Naive B cell (primary cell): Measurements from ENCODE around the gene JMY. TPM values are rescaled to one million over a fixed set of nuclear protein-coding genes. Genes with fewer than 3 reads are reported as not detected.
A peak's percentile ranks its signal among the peaks of the same experiment; 100 is the strongest.

Experiments used
- ATAC-seq, 2 donors: fragments of 150-1000 bp; cut with Tn5 transposase; 2 replicates each; pipeline ENCODE4 v1.10.0; 2021; ENCODE audit warnings: low read depth in 2 of 2, mild to moderate bottlenecking in 2 of 2, moderate library complexity in 2 of 2
- DNase-seq: peaks from one replicate; pipeline ENCODE4 v3.0.0; 2022
- H3K27ac Mint-ChIP-seq, 6 donors: one replicate each; pipeline ENCODE4 v1.8.0; 2020 to 2022; ENCODE audit warnings: mild to moderate bottlenecking in 6 of 6, mixed read lengths in 6 of 6, moderate library complexity in 5 of 6, inconsistent platforms in 2 of 6
- H3K27me3 Mint-ChIP-seq, 3 donors: one replicate each; pipeline ENCODE4 v1.8.0; 2021 to 2022; ENCODE audit warnings: mixed read lengths in 3 of 3, mild to moderate bottlenecking in 1 of 3
- H3K36me3 Mint-ChIP-seq, 2 donors: one replicate each; pipeline ENCODE4 v1.8.0; 2020 to 2022; ENCODE audit warnings: mixed read lengths in 2 of 2, inconsistent platforms in 1 of 2, mild to moderate bottlenecking in 1 of 2
- H3K4me1 Mint-ChIP-seq, 3 donors: one replicate each; pipeline ENCODE4 v1.8.0; 2020 to 2022; ENCODE audit warnings: mixed read lengths in 3 of 3, inconsistent platforms in 1 of 3, mild to moderate bottlenecking in 1 of 3, moderate library complexity in 1 of 3
- H3K4me3 Mint-ChIP-seq, 8 donors: one replicate each; pipeline ENCODE4 v1.8.0; 2020 to 2022; ENCODE audit warnings: mild to moderate bottlenecking in 8 of 8, mixed read lengths in 8 of 8, moderate library complexity in 8 of 8, inconsistent platforms in 2 of 8
- H3K9me3 Mint-ChIP-seq, 7 donors: one replicate each; pipeline ENCODE4 v1.8.0; 2020 to 2022; ENCODE audit warnings: mixed read lengths in 7 of 7, mild to moderate bottlenecking in 5 of 7, inconsistent platforms in 2 of 7, moderate library complexity in 1 of 7
- polyA plus RNA-seq, 6 donors: library from polyadenylated mRNA; unstranded; fragments of 300-500 nt; fragmentation: Illumina TruSeq; gene quantifications; one replicate each; pipeline ENCODE4 v1.2.3, GENCODE V29; 2021; ENCODE audit warnings: low read depth in 6 of 6

The JMY gene
- polyA plus RNA-seq, 6 donors from 2014 or later = 3.1 to 5.2 (median 4.6) TPM

DNA sequence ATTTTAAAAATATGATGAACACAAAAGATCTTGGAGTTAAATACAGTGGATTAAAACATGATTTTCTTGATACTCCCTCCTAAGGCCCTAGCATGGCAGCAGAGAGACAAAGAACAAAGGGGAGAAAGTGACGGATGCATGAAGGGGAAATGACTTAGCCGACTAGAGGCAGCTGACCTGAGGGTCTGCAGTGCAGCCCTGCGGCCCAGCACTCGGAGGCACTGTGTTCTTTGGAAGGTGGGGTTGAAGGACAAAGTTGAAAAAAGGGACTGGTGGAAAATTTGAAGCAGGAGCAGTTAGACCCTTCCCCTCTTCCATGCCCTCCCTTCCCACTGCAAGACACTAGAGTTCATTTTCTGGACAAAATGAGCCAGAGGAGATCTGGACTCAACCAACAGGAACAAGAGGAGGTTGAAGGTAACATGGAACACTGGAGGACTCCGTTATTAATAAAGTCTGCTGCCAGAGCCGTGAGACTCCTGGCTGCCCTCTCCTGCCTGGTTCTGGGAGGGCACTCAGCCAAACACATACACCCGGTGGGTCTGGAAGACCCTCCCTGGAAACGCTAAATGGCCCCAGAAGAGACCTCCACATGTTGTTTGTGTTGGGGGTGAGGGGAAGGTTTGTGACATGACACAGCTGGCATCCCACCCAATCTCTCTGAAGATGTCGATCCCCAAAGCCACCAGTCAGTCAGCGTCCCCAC is 98.1 kb downstream of the JMY start:
- Mint-ChIP-seq H3K27ac (no peak overlapping the region), H3K4me3 (no peak overlapping the region), H3K27me3 (peaks cover 0 to 20% (median 14%) of the 10 kb centered on the region in 3 donors), H3K36me3 (no peaks in the 10 kb centered on the region), H3K9me3 (peaks cover 7 to 29% (median 13%) of the 10 kb centered on the region in 7 donors), H3K4me1 (no peaks in the 10 kb centered on the region)
- ATAC-seq (no peak), DNase-seq (no peak)

DNA sequence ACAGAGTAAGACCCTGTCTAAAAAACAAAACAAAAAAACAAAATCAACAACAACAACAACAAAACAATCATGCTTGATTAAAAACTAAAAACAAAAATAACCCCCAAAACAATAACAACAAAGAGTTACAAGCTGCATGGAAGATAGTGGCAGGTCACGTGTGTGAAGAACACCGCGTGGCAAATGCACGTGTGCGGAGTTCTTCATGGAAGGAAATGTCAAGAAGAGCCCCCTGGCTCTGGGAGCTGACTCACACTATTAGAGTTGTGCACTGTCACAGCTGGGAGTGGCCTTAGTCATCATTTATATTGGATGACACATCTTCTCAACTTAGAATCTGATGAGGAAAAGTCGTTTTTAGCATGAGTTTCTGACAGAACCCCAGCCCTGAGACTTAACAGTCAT is 110.5 kb downstream of the JMY start:
- DNase-seq (no peak), ATAC-seq (no peak)
- Mint-ChIP-seq H3K4me1 (no peaks in the 10 kb centered on the region), H3K27me3 (peaks cover 0 to 24% (median 0%) of the 10 kb centered on the region in 3 donors), H3K9me3 (peaks cover 0 to 5% (median 0%) of the 10 kb centered on the region in 7 donors), H3K4me3 (no peak overlapping the region), H3K27ac (no peak overlapping the region), H3K36me3 (peaks cover 0 to 11% of the 10 kb centered on the region in 2 donors)

DNA sequence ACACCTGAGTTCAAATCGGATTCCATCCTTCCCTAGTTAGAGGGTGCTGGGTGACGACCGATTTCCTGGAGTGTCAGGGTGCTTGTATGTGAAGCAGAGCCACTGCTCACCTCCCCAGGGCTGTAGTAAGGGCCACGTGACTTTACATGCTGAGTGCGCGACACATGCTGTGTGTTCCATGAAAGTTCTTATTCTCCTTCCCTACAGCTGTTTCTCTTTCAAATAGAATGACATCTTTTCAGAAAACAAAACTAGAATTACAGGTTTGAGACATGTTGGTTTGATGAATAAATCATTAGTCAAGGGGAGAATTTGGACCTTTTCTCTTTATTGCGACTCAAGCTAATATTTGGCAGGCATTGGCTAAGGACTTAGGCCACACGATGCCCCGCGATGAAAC is 113.1 kb downstream of the JMY start:
- peaks cover 0 to 11% of the 10 kb centered on the region in 2 donors for H3K36me3 Mint-ChIP-seq
- no peak overlapping the region for H3K4me3 Mint-ChIP-seq
- ATAC-seq = no peak
- peaks cover 0 to 11% (median 0%) of the 10 kb centered on the region in 3 donors for H3K27me3 Mint-ChIP-seq
- peak overlapping the region in 1 of 6 donors; percentile 70 for H3K27ac Mint-ChIP-seq
- peaks cover 0 to 9% (median 0%) of the 10 kb centered on the region in 7 donors for H3K9me3 Mint-ChIP-seq
- H3K4me1 Mint-ChIP-seq = no peaks in the 10 kb centered on the region
- no peak for DNase-seq

DNA sequence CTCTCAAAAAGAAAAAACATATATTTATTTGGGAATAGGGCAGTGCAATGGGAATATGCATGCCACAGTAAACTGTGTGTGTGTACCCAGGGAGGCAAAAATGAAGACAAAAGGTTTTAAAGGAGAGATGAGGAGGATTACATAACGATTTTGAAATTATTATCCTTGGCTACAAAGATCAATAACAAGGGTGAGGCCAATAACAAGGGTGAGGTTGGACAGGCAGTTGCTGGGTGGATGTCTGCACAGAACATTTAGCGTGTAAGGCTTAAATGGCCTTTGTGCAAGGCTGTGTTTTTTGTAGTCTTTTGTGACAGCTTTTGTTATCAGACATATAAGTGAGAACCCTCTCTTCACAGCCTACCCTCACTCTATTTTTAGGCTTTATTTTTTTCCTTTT is 114.0 kb downstream of the JMY start:
- H3K27me3 Mint-ChIP-seq = peaks cover 0 to 10% (median 0%) of the 10 kb centered on the region in 3 donors
- ATAC-seq = no peak
- peaks cover 0 to 11% of the 10 kb centered on the region in 2 donors for H3K36me3 Mint-ChIP-seq
- DNase-seq = no peak
- H3K4me3 Mint-ChIP-seq = no peak overlapping the region
- H3K4me1 Mint-ChIP-seq = no peaks in the 10 kb centered on the region
- H3K9me3 Mint-ChIP-seq = peaks cover 0 to 9% (median 0%) of the 10 kb centered on the region in 7 donors
- H3K27ac Mint-ChIP-seq = no peak overlapping the region

DNA sequence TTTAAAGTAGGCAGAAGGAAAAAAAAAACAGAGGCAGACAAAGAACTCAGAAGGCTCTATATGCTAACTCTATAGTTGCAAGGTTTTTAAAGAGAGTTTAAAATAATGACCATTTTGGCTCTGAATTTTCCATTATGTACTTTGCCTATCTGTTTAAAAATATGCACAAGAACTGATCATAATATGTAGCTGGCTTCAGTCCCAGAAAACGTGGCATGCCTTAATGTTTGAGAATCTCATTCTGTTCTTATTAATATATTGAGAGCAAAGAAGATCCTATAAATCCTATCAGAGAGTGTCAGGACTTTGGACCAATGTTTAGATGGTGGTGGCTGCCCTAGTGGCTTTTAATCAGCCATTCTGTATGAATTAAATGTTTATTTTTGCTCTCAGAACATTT is 121.5 kb downstream of the JMY start:
- no peak overlapping the region for H3K4me3 Mint-ChIP-seq
- no peak for ATAC-seq
- H3K4me1 Mint-ChIP-seq = no peaks in the 10 kb centered on the region
- DNase-seq = no peak
- H3K27me3 Mint-ChIP-seq = peaks cover 0 to 11% (median 9%) of the 10 kb centered on the region in 3 donors
- H3K36me3 Mint-ChIP-seq = no peaks in the 10 kb centered on the region
- peaks cover 0 to 6% (median 4%) of the 10 kb centered on the region in 7 donors for H3K9me3 Mint-ChIP-seq
- no peak overlapping the region for H3K27ac Mint-ChIP-seq

Other genes with a start within 250 kb of the JMY start
- 1 to 10 TPM in 1 of 6 donors, under 1 TPM in 1, not detected in 4; 0.20 to 2.4 TPM for gene DMGDH, start 166.5 kb upstream of the JMY start, polyA plus RNA-seq
- not detected for gene BHMT2, start 166.4 kb upstream of the JMY start, polyA plus RNA-seq
- not detected for gene BHMT, start 124.3 kb upstream of the JMY start, polyA plus RNA-seq